Esophagus squamous epithelium (tissue), 5 donors: ENCODE results near the gene CAND2. TPM values are rescaled to one million over a fixed set of nuclear protein-coding genes. Genes with fewer than 3 reads are reported as not detected.

Source experiments
- DNase-seq: peaks from one replicate; lab custom pipeline; 2025; lab: John Stamatoyannopoulos, UW
- H3K27ac ChIP-seq, 4 donors: fragments of 200-600 bp; sonication (generic); one replicate each; pipeline ENCODE4 v1.5.1; 2016 to 2019; ENCODE audit warnings: mild to moderate bottlenecking in 1 of 4
- H3K27me3 ChIP-seq, 4 donors: fragments of 200-600 bp; sonication (generic); 1 replicate in 3 of 4; 2 replicates in 1 of 4; pipeline versions ENCODE4 v1.5.1 to v1.6.0; 2017 to 2021; ENCODE audit warnings: antibody characterized with exemption in 1 of 4
- H3K36me3 ChIP-seq, 3 donors: fragments of 200-600 bp; sonication (generic); one replicate each; pipeline ENCODE4 v1.5.1; 2016 to 2019
- H3K4me1 ChIP-seq, 3 donors: fragments of 200-600 bp; sonication (generic); one replicate each; pipeline ENCODE4 v1.5.1; 2017 to 2019
- H3K4me3 ChIP-seq, 4 donors: fragments of 200-600 bp; sonication (generic); 1 replicate in 3 of 4; 2 replicates in 1 of 4; pipeline ENCODE4 v1.5.1; 2016 to 2019; ENCODE audit warnings: mild to moderate bottlenecking in 2 of 4, moderate library complexity in 1 of 4
- H3K9me3 ChIP-seq, 3 donors: fragments of 200-600 bp; sonication (generic); one replicate each; pipeline ENCODE4 v1.5.1; 2016 to 2019
- CTCF ChIP-seq, 6 experiments: fragments of 450-650 bp in 4 of 6; fragments of 200-600 bp in 2 of 6; sonication (generic) in 2 of 6; IDR thresholded peaks; one replicate each; pipeline ENCODE4 v1.5.1; 2016 to 2019; ENCODE audit warnings: antibody characterized with exemption in 6 of 6, mild to moderate bottlenecking in 4 of 6, moderate library complexity in 4 of 6
- POLR2A ChIP-seq, 4 donors: fragments of 450-650 bp; IDR thresholded peaks; one replicate each; pipeline ENCODE4 v1.6.1; 2017; ENCODE audit warnings: antibody characterized with exemption in 4 of 4, mild to moderate bottlenecking in 4 of 4, moderate library complexity in 3 of 4
- WGBS, 2 donors: methylation state at CpG; one replicate each; pipeline ENCODE4 v1.1.5; 2018; 5-methylcytosine and 5-hydroxymethylcytosine counted together
- intact Hi-C: fragments of 100-400 bp; cut with DNase I; formaldehyde crosslinking; loops from one replicate; pipeline ENCODE4 v1.15.0; 2022
- total RNA-seq, 4 donors: library from RNA; depleted of rRNA; stranded (reverse); fragments of >200 nt; gene quantifications; one replicate each; pipeline ENCODE4 v1.1.0, GENCODE V29; 2016
- donor health status: DM: yes; HTN: yes; CAD: no.

Gene CAND2
- total RNA-seq, 4 donors from 2014 or later: 0.61 to 1.7 (median 0.91) TPM

DNA sequence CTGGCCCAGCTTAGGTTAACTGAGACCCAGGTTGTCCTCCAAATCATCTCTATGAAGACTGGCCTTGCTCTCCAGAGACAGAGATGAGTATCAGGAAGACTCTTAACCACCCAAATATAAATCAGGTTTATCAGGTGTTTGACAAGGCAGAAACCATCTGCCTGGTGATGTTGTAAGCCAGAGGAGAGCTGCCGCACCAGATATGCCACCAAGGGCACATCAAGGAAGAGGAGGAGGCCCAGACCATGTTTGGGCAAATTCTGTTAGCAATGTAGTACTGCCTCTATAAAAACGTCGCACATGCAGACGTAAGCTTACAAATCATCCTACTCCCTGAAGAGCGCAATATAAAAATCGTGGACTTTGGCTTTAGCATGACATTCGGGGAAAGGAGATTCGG lies 65.9 kb downstream of the CAND2 start:
- WGBS, 2 donors: 90 to 97% methylated on average over 8 of the region's 8 CpGs
- H3K27ac ChIP-seq: no peak overlapping the region
- peaks cover 0 to 12% (median 8%) of the 10 kb centered on the region in 3 donors for H3K9me3 ChIP-seq
- intact Hi-C loops: no loop called here
- H3K36me3 ChIP-seq: no peaks in the 10 kb centered on the region
- no peak for TF ChIP-seq POLR2A (IDR thresholded peaks at IDR 0.05)
- TF ChIP-seq CTCF (IDR thresholded peaks at IDR 0.05): no peak
- H3K4me1 ChIP-seq: no peaks in the 10 kb centered on the region
- no peaks in the 10 kb centered on the region for H3K27me3 ChIP-seq
- no peak overlapping the region for H3K4me3 ChIP-seq
- no peak for DNase-seq

- WGBS, 2 donors: 83 to 93% methylated on average over 4 of the region's 4 CpGs
- Histone ChIP-seq H3K4me1 (peaks cover 0 to 15% (median 7%) of the 10 kb centered on the region in 3 donors), H3K27me3 (peaks cover 0 to 17% (median 0%) of the 10 kb centered on the region in 4 donors), H3K9me3 (peaks cover 0 to 12% (median 8%) of the 10 kb centered on the region in 3 donors), H3K4me3 (no peak overlapping the region), H3K36me3 (no peaks in the 10 kb centered on the region), H3K27ac (no peak overlapping the region)
- intact Hi-C loops: no loop called here
- no peak for TF ChIP-seq POLR2A (IDR thresholded peaks at IDR 0.05)
- no peak for TF ChIP-seq CTCF (IDR thresholded peaks at IDR 0.05)
- no peak for DNase-seq
Observed at GRCh38 chr3:12865271-12865670, 68.8 kb downstream of the CAND2 start.

GRCh38 chr3:12866836-12867235 lies 70.4 kb downstream of the CAND2 start:
- peaks cover 0 to 12% (median 8%) of the 10 kb centered on the region in 3 donors for H3K9me3 ChIP-seq
- H3K36me3 ChIP-seq: no peaks in the 10 kb centered on the region
- no peak for DNase-seq
- peaks cover 0 to 15% (median 7%) of the 10 kb centered on the region in 3 donors for H3K4me1 ChIP-seq
- no peak overlapping the region for H3K4me3 ChIP-seq
- H3K27ac ChIP-seq: no peak overlapping the region
- intact Hi-C loops: no loop called here
- H3K27me3 ChIP-seq: peaks cover 0 to 17% (median 0%) of the 10 kb centered on the region in 4 donors
- 86 to 88% methylated on average over 4 of the region's 6 CpGs for WGBS, 2 donors
- TF ChIP-seq CTCF (IDR thresholded peaks at IDR 0.05): no peak
- no peak for TF ChIP-seq POLR2A (IDR thresholded peaks at IDR 0.05)

DNA sequence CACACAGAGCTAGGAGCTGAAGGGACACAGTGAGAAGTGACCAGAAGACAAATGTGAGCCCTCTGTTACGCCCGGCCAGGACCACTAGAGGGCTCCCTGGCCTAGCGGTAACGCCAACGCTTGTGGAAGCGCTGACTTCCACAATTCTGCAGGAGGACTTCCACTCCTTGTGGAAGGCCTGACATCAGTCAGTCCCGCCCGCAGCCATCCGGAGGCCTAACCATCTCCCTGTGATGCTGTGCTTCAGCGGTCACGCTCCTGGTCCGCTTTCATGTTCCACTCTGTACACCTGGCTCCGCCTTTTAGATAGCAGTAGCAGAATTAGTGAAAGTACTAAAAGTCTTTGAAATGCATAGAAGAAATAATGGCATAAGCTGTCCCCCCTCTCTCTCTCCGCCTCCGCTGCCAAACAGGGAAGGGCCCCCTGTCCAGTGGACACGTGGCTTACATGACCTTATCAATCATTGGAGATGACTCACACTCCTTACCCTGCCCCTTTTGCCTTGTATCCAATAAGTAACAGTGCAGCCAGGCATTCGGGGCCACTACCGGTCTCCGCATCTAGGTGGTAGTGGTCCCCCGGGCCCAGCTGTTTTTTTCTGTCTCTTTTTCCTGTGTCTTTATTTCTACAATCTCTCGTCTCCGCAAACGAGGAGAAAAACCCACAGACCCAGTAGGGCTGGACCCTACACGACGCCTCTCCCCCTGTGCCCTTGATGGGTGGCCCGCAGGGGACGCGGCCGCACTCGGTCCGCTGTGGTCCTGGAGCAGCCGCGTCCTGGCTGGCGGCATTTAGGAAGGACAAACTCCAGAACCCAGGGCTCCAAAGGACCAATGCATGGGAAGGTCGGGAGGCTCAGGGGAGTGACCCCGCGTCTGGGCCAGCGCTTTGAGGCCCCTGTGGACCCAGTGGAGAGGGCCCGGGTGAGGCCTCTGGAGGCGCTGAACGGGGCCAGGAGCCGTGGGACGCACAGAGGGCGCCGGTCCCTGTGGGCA lies 71.9 kb downstream of the CAND2 start:
- DNase-seq: no peak
- peak overlapping the region in 2 of 4 donors; percentile 18 to 39 for H3K4me3 ChIP-seq
- TF ChIP-seq POLR2A (IDR thresholded peaks at IDR 0.05): no peak
- peak; percentile 66 to 92 (median 84) for TF ChIP-seq CTCF (IDR thresholded peaks at IDR 0.05)
- H3K27me3 ChIP-seq: peaks cover 0 to 17% (median 0%) of the 10 kb centered on the region in 4 donors
- H3K36me3 ChIP-seq: no peaks in the 10 kb centered on the region
- WGBS, 2 donors: 23 to 32% methylated on average over 18 to 19 of the region's 45 CpGs
- intact Hi-C loops: no loop called here
- H3K27ac ChIP-seq: no peak overlapping the region
- H3K4me1 ChIP-seq: peaks cover 0 to 15% (median 7%) of the 10 kb centered on the region in 3 donors
- H3K9me3 ChIP-seq: peaks cover 0 to 12% (median 8%) of the 10 kb centered on the region in 3 donors
